GM19099 (cell line): ENCODE results near the gene CPLX1.

ENCODE experiments used
- POLR2A ChIP-seq: IDR thresholded peaks from 3 replicates; pipeline ENCODE4 v1.6.1; 2011; ENCODE audit warnings: low read depth; ENCODE audit not compliant: insufficient read length; ENCODE audit errors: extremely low read depth

CPLX1 gene

GRCh38 chr4:830601-831482, 4.9 kb upstream of the CPLX1 start:
- TF ChIP-seq POLR2A: no peak

GRCh38 chr4:829761-830600, 4.1 kb upstream of the CPLX1 start:
- TF ChIP-seq POLR2A: no peak

DNA sequence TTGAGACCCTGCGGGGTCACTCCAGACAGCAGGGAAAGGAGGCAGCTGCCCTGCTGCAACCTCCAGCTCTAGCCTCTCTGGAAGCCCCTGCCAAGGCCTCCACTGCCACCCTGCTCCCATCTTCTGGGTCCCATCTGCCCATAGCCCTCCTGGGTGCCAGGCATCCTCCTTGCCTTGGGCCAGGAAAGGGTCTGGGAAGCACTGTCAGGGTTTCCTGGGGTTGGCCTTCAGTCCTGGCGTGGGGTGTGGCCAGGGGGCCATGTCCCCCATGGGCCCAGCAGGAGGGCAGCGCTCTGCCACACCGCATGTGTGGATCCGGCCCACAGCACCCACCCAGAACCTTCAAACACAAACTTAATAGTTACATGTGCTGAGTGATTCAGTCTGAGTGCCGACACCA, 3.4 kb upstream of the CPLX1 start:
- TF ChIP-seq POLR2A: no peak

- TF ChIP-seq POLR2A: no peak
These were observed 2.8 kb upstream of the CPLX1 start for GRCh38 chr4:828641-829271.

- no peak for TF ChIP-seq POLR2A
These were observed 1.5 kb upstream of the CPLX1 start for GRCh38 chr4:827209-828081.

DNA sequence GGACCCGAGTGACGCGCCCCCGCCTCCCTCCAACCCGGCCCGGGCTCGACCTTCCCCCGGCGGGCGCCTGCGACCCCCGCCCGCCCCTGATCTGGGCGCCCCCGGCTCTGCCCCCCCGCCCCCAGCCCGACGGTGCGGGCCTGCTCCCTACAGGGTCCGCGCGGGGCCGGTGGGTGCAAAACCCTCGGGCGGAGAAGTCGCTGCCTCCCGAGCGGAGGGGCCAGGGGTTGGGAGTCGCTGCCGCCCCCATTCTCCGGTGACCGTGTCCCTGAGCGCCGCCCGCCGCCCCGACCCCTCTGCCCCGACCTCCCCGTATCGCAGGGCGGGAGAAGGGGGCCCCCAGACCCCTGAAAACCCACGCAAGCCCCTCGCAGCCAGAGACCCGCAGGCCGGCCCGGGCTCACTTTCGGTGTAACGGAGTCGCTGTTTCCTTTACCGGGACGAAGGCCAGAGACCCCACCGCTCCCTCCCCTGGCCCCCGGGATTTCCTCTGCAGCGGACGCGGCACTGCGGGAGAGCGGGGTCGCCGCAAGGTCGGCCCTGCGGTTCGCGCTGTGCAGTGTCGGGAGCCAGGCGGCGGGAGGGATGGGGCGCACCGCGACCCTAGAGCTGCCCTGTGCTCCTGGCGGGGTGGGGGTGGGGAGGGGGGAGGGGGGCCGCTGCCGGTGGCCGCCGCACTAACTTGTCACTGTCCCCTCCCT, 729 bp upstream of the CPLX1 start:
- no peak for TF ChIP-seq POLR2A

GRCh38 chr4:825063-825970, 612 bp downstream of the CPLX1 start:
- TF ChIP-seq POLR2A: no peak

GRCh38 chr4:824461-825062, 1.4 kb downstream of the CPLX1 start:
- TF ChIP-seq POLR2A: no peak

GRCh38 chr4:823761-824460, 2.0 kb downstream of the CPLX1 start:
- TF ChIP-seq POLR2A: no peak

GRCh38 chr4:823176-823760, 2.7 kb downstream of the CPLX1 start:
- no peak for TF ChIP-seq POLR2A

GRCh38 chr4:822361-823175, 3.4 kb downstream of the CPLX1 start:
- no peak for TF ChIP-seq POLR2A
